HCT116 (cell line): ENCODE measurements around the gene PRPF19. TPM values are rescaled to one million over a fixed set of nuclear protein-coding genes. Genes with fewer than 3 reads are reported as not detected.

Experiments
- ATAC-seq: fragments of 200-7000 bp; cut with Tn5 transposase; 2 replicates; pipeline ENCODE4 v1.9.1; 2020; ENCODE audit warnings: mild to moderate bottlenecking, moderate library complexity
- BruUV-seq: library from RNA; stranded (reverse); fragments of 400-500 nt; replicated peaks from 2 replicates; lab custom pipeline; 2021; lab: Mats Ljungman, UMichigan
- CTCF ChIA-PET: fragments of 300-600 bp; sonication (Branson Sonifier 250); formaldehyde crosslinking; loops from one replicate; lab custom pipeline; 2021; ENCODE audit warnings: antibody characterized with exemption; lab: Charles Lee
- POLR2A ChIA-PET: fragments of 300-600, 350-600 bp; sonication (Branson Sonifier 250); formaldehyde crosslinking; loops from one replicate; lab custom pipeline; 2021; ENCODE audit warnings: antibody characterized with exemption; lab: Charles Lee
- RAD21 ChIA-PET, 2 experiments: fragments of 300-600 bp; sonication (Branson Sonifier 250); formaldehyde crosslinking; loops; one replicate each; lab custom pipeline; 2023; ENCODE audit warnings: low total read pairs in 2 of 2; ENCODE audit not compliant: uncharacterized antibody in 2 of 2, unreplicated experiment in 2 of 2, low non-redundant PET in 1 of 2; lab: Charles Lee
- DNase-seq: peaks from one replicate; pipeline ENCODE4 v3.0.0-alpha.2; 2010; ENCODE audit warnings: low read depth, low spot score
- H2AFZ ChIP-seq: fragments of 200-600 bp; shearing (Covaris generic), sonication (generic); 2 replicates; pipeline ENCODE4 v1.6.1; 2017; ENCODE audit warnings: low read depth, mixed run types, mixed read lengths, antibody characterized with exemption, low read length; ENCODE audit not compliant: poor library complexity, severe bottlenecking
- H3K27ac ChIP-seq: 2 replicates; pipeline ENCODE4 v1.5.1; 2012; ENCODE audit warnings: low read depth, low read length
- H3K27me3 ChIP-seq: fragments of 200-600 bp; sonication (generic); 2 replicates; pipeline ENCODE4 v1.6.1; 2016; ENCODE audit warnings: mixed run types, low read length, mixed read lengths; ENCODE audit not compliant: insufficient read depth
- H3K36me3 ChIP-seq, 2 experiments: fragments of 200-500 bp in 1 of 2; fragments of 200-600 bp in 1 of 2; sonication (Bioruptor generic) in 1 of 2; sonication (generic) in 1 of 2; 2 replicates each; pipeline versions ENCODE4 v1.5.1 to v1.6.1; 2014 to 2016; ENCODE audit warnings: low read length in 2 of 2, inconsistent platforms in 1 of 2, mixed read lengths in 1 of 2, mixed run types in 1 of 2; ENCODE audit not compliant: insufficient read depth in 2 of 2, control insufficient read depth in 1 of 2
- H3K4me1 ChIP-seq, 2 experiments: fragments of 200-600 bp in 1 of 2; sonication (generic) in 1 of 2; 2 replicates each; pipeline versions ENCODE4 v1.5.1 to v1.6.1; 2012 to 2017; ENCODE audit warnings: low read length in 2 of 2, inconsistent platforms in 1 of 2, mild to moderate bottlenecking in 1 of 2, mixed read lengths in 1 of 2, mixed run types in 1 of 2, moderate library complexity in 1 of 2; ENCODE audit not compliant: insufficient read depth in 2 of 2, control insufficient read depth in 1 of 2
- H3K4me2 ChIP-seq: fragments of 200-600 bp; sonication (generic); 2 replicates; pipeline ENCODE4 v1.6.1; 2017; ENCODE audit warnings: mixed run types, low read length, mixed read lengths
- H3K4me3 ChIP-seq, 2 experiments: fragments of 200-600 bp in 1 of 2; sonication (generic) in 1 of 2; replicated peaks in 1 of 2; 2 replicates each; pipeline ENCODE4 v1.5.1; 2011 to 2016; ENCODE audit warnings: low read length in 2 of 2, control low read depth in 1 of 2, low read depth in 1 of 2, mild to moderate bottlenecking in 1 of 2, mixed read lengths in 1 of 2, mixed run types in 1 of 2
- H3K79me2 ChIP-seq: fragments of 200-600 bp; sonication (generic); 2 replicates; pipeline ENCODE4 v1.6.1; 2017; ENCODE audit warnings: mild to moderate bottlenecking, mixed run types, low read length, moderate library complexity, mixed read lengths; ENCODE audit not compliant: insufficient read depth
- H3K9ac ChIP-seq: fragments of 200-600 bp; sonication (generic); 2 replicates; pipeline ENCODE4 v1.6.1; 2016; ENCODE audit warnings: low read length, mixed read lengths
- H3K9me2 ChIP-seq: fragments of 200-600 bp; sonication (generic), shearing (Covaris generic); 2 replicates; pipeline ENCODE4 v1.6.1; 2017; ENCODE audit warnings: mixed run types, mild to moderate bottlenecking, moderate library complexity; ENCODE audit not compliant: insufficient read depth
- H3K9me3 ChIP-seq, 2 experiments: fragments of 200-500 bp in 1 of 2; fragments of 200-600 bp in 1 of 2; sonication (Bioruptor generic) in 1 of 2; sonication (generic) in 1 of 2; 2 replicates each; pipeline ENCODE4 v1.6.1; 2014 to 2017; ENCODE audit warnings: low read length in 2 of 2, mixed read lengths in 2 of 2, inconsistent platforms in 1 of 2, low read depth in 1 of 2, mild to moderate bottlenecking in 1 of 2, mixed run types in 1 of 2, moderate library complexity in 1 of 2; ENCODE audit not compliant: control insufficient read depth in 1 of 2, insufficient read depth in 1 of 2
- H4K20me1 ChIP-seq: fragments of 200-600 bp; sonication (generic), shearing (Covaris generic); 2 replicates; pipeline ENCODE4 v1.6.1; 2017; ENCODE audit warnings: mixed run types, mild to moderate bottlenecking, moderate library complexity; ENCODE audit not compliant: insufficient read depth
- ATF3 ChIP-seq: IDR thresholded peaks from 2 replicates; pipeline ENCODE4 v1.6.1; 2012
- FOSL1 ChIP-seq: IDR thresholded peaks from 2 replicates; pipeline ENCODE4 v1.6.1; 2012; ENCODE audit warnings: low read depth
- JUND ChIP-seq: IDR thresholded peaks from 2 replicates; pipeline ENCODE4 v1.6.1; 2012
- REST ChIP-seq: IDR thresholded peaks from 2 replicates; pipeline ENCODE4 v1.6.1; 2012; ENCODE audit warnings: low read depth
- SRF ChIP-seq: IDR thresholded peaks from 2 replicates; pipeline ENCODE4 v1.6.1; 2012; ENCODE audit warnings: low read depth
- TCF7L2 ChIP-seq: IDR thresholded peaks from 2 replicates; pipeline ENCODE4 v1.7.0; 2011; ENCODE audit warnings: borderline replicate concordance, inconsistent platforms; ENCODE audit not compliant: insufficient read depth, insufficient read length; ENCODE audit errors: extremely low read depth
- ZBTB33 ChIP-seq: IDR thresholded peaks from 2 replicates; pipeline ENCODE4 v1.6.1; 2011; ENCODE audit warnings: mild to moderate bottlenecking, low read length, moderate library complexity; ENCODE audit not compliant: insufficient replicate concordance; ENCODE audit errors: extremely low read depth
- ZFX ChIP-seq: fragments of 450-650 bp; IDR thresholded peaks from 2 replicates; pipeline ENCODE4 v1.6.1; 2017
- ZNF274 ChIP-seq: fragments of 200-500 bp; sonication (Bioruptor generic); IDR thresholded peaks from 2 replicates; pipeline ENCODE4 v1.6.1; 2014; ENCODE audit warnings: mild to moderate bottlenecking, low read depth, low read length, inconsistent platforms
- intact Hi-C: fragments of 100-400 bp; cut with micrococcal nuclease; formaldehyde crosslinking; loops from 2 replicates; pipeline ENCODE4 v1.10.0; 2022
- total RNA-seq: library from RNA; stranded (reverse); gene quantifications from one replicate; pipeline ENCODE4 v1.2.1, GENCODE V29; 2021; ENCODE audit not compliant: unreplicated experiment

PRPF19 gene
- total RNA-seq, 1 experiment from 2014 or later, result 156 TPM

GRCh38 chr11:60875366-60876167 is 30.8 kb downstream of the PRPF19 start:
- no peak for ATAC-seq
- CTCF ChIA-PET, result interaction anchor here (1.5 kb wide), 1 partner anchor 24 kb away, joined by 4 read pairs; no protein-coding TSS in a partner anchor

More at GRCh38 chr11:60875366-60876167, 30.8 kb downstream of the PRPF19 start:
- H4K20me1 ChIP-seq, result no peaks in the 10 kb centered on the region
- DNase-seq, result no peak
- no peak for TF ChIP-seq SRF
- TF ChIP-seq REST, result no peak
- TF ChIP-seq ZBTB33, result no peak
- TF ChIP-seq TCF7L2, result no peak
- TF ChIP-seq FOSL1, result no peak
- TF ChIP-seq ATF3, result no peak
- no peak for TF ChIP-seq ZNF274
- no peak for TF ChIP-seq ZFX
- TF ChIP-seq JUND, result no peak
- TF ChIP-seq, all 23 proteins: peak for 0
- Histone ChIP-seq H3K9ac (no peak overlapping the region), H3K79me2 (no peaks in the 10 kb centered on the region), H2AFZ (no peak overlapping the region), H3K4me2 (no peak overlapping the region), H3K4me1 (peaks cover 0 to 4% of the 10 kb centered on the region in 2 experiments; a peak in 2 of 4 replicates), H3K27ac (no peak overlapping the region), H3K36me3 (peaks cover 4 to 5% of the 10 kb centered on the region in 2 experiments; a peak in 2 of 4 replicates), H3K9me3 (no peaks in the 10 kb centered on the region), H3K27me3 (no peaks in the 10 kb centered on the region), H3K4me3 (no peak overlapping the region), H3K9me2 (no peaks in the 10 kb centered on the region)
- POLR2A ChIA-PET, result no interaction called here
- intact Hi-C loops, result no loop called here
- RAD21 ChIA-PET, result no interaction called here
- no TSS peak for BruUV-seq
